ENCODE data around the gene ROBO4. TPM values are rescaled to one million over a fixed set of nuclear protein-coding genes. Genes with fewer than 3 reads are reported as not detected.
A peak's percentile ranks its signal among the peaks of the same experiment; 100 is the strongest.

The ROBO4 gene
- total RNA-seq, 1 donor from 2014 or later: 0.25 TPM

GRCh38 chr11:124935548-124936514, 38.2 kb upstream of the ROBO4 start, which contains the start of gene HEPACAM:
Gene HEPACAM (minus strand): TSS chr11:124936047. CDS start chr11:124936006, 41 bp downstream.
- peak within 1 kb of the TSS; percentile 52 for H3K27ac ChIP-seq (ENCODE audit: low read depth, low read length)
- no peaks in the 10 kb centered on the region for H3K79me2 ChIP-seq (ENCODE audit: insufficient read depth, low read length)
- H3K4me1 ChIP-seq (ENCODE audit: insufficient read depth, low read length): peaks cover 15% of the 10 kb centered on the region
- no peaks in the 10 kb centered on the region for H3K27me3 ChIP-seq (ENCODE audit: insufficient read depth, low read length)
- peak within 1 kb of the TSS; percentile 8 for H3K27ac Mint-ChIP-seq (ENCODE audit: unreplicated experiment)
- peaks cover 7% of the 10 kb centered on the region for H3K4me1 Mint-ChIP-seq (ENCODE audit: low read depth, unreplicated experiment)
- TF ChIP-seq CTCF (IDR thresholded peaks at IDR 0.05; ENCODE audit: insufficient read depth, low read depth, low read length) (no peak), EZH2 (IDR thresholded peaks at IDR 0.05; ENCODE audit: insufficient read depth, low read length) (no peak)
- H2AFZ ChIP-seq (ENCODE audit: low read depth, low read length): peak within 1 kb of the TSS; percentile 55
- H3K36me3 Mint-ChIP-seq (ENCODE audit: low read depth, unreplicated experiment): no peaks in the 10 kb centered on the region
- H4K20me1 ChIP-seq (ENCODE audit: insufficient read depth, low read length): no peaks in the 10 kb centered on the region
- peak within 1 kb of the TSS; percentile 53 for H3K4me2 ChIP-seq (ENCODE audit: low read length)
- DNase-seq (ENCODE audit: low read depth): no peak
- no peak within 1 kb of the TSS for H3K4me3 Mint-ChIP-seq (ENCODE audit: unreplicated experiment)
- H3K36me3 ChIP-seq (ENCODE audit: insufficient read depth, low read length): no peaks in the 10 kb centered on the region
- H3K4me3 ChIP-seq (ENCODE audit: insufficient read depth, low read depth, low read length): no peak within 1 kb of the TSS
- H3K9ac ChIP-seq (ENCODE audit: low read length): no peak within 1 kb of the TSS
- no peaks in the 10 kb centered on the region for H3K9me3 Mint-ChIP-seq (ENCODE audit: unreplicated experiment)
- H3K9me3 ChIP-seq (ENCODE audit: insufficient read depth, low read depth, low read length): no peaks in the 10 kb centered on the region
- peaks cover 2% of the 10 kb centered on the region for H3K27me3 Mint-ChIP-seq (ENCODE audit: low read depth, unreplicated experiment)
- no peak for FAIRE-seq

- no peak for FAIRE-seq
- Histone ChIP-seq H3K36me3 (ENCODE audit: insufficient read depth, low read length) (no peaks in the 10 kb centered on the region), H3K79me2 (ENCODE audit: insufficient read depth, low read length) (no peaks in the 10 kb centered on the region), H3K9me3 (ENCODE audit: insufficient read depth, low read depth, low read length) (no peaks in the 10 kb centered on the region), H3K4me2 (ENCODE audit: low read length) (peak overlapping the region; percentile 53), H3K9ac (ENCODE audit: low read length) (peak overlapping the region; percentile 13), H3K4me3 (ENCODE audit: insufficient read depth, low read depth, low read length) (no peak overlapping the region), H2AFZ (ENCODE audit: low read depth, low read length) (no peak overlapping the region), H4K20me1 (ENCODE audit: insufficient read depth, low read length) (no peaks in the 10 kb centered on the region), H3K4me1 (ENCODE audit: insufficient read depth, low read length) (peaks cover 15% of the 10 kb centered on the region), H3K27ac (ENCODE audit: low read depth, low read length) (peak overlapping the region; percentile 52), H3K27me3 (ENCODE audit: insufficient read depth, low read length) (no peaks in the 10 kb centered on the region)
- DNase-seq (ENCODE audit: low read depth): peak; percentile 92
- Mint-ChIP-seq H3K27me3 (ENCODE audit: low read depth, unreplicated experiment) (peaks cover 2% of the 10 kb centered on the region), H3K27ac (ENCODE audit: unreplicated experiment) (no peak overlapping the region), H3K36me3 (ENCODE audit: low read depth, unreplicated experiment) (no peaks in the 10 kb centered on the region), H3K4me3 (ENCODE audit: unreplicated experiment) (no peak overlapping the region), H3K9me3 (ENCODE audit: unreplicated experiment) (no peaks in the 10 kb centered on the region), H3K4me1 (ENCODE audit: low read depth, unreplicated experiment) (peaks cover 7% of the 10 kb centered on the region)
- TF ChIP-seq CTCF (IDR thresholded peaks at IDR 0.05; ENCODE audit: insufficient read depth, low read depth, low read length): peak; percentile 28
- no peak for TF ChIP-seq EZH2 (IDR thresholded peaks at IDR 0.05; ENCODE audit: insufficient read depth, low read length)
Observed at GRCh38 chr11:124934862-124935547, 37.3 kb upstream of the ROBO4 start.
